Hematopoietic multipotent progenitor cell treated with erythropoietin and hydrocortisone succinate and interleukin-3 and kit ligand, for 8 days (in vitro differentiated cells): ENCODE results near the gene PICK1.

Source experiments
- DNase-seq: peaks from one replicate; pipeline ENCODE4 v3.0.0-alpha.2; 2015

The PICK1 gene

GRCh38 chr22:38120359-38121110, 63.3 kb downstream of the PICK1 start:
- DNase-seq = no peak

GRCh38 chr22:38122616-38123015, 65.4 kb downstream of the PICK1 start:
- DNase-seq = no peak

GRCh38 chr22:38124236-38124974, 67.2 kb downstream of the PICK1 start:
- no peak for DNase-seq

- no peak for DNase-seq
These were observed 67.9 kb downstream of the PICK1 start for GRCh38 chr22:38125038-38125610.
